K562 (cell line): Measurements from ENCODE around the gene CHPF. TPM values are rescaled to one million over a fixed set of nuclear protein-coding genes. Genes with fewer than 3 reads are reported as not detected.

Experiments used
- ATAC-seq: fragments of 200-7000 bp; cut with Tn5 transposase; 3 replicates; pipeline ENCODE4 v1.9.1; 2020; ENCODE audit warnings: moderate library complexity
- BruUV-seq: library from RNA; stranded (reverse); fragments of 400-500 nt; replicated peaks from 2 replicates; lab custom pipeline; 2021; lab: Mats Ljungman, UMichigan
- CTCF ChIA-PET: fragments of 300-600 bp; formaldehyde crosslinking; extraction: SDS; loops from one replicate; lab custom pipeline; 2021; ENCODE audit warnings: low intra/inter-chr PET ratio; lab: Yijun Ruan, JAX
- POLR2A ChIA-PET: fragments of 300-600, 350-650 bp; sonication (Branson Sonifier 250); formaldehyde crosslinking; extraction: SDS; loops from one replicate; lab custom pipeline; 2021; ENCODE audit warnings: antibody characterized with exemption, inconsistent platforms; lab: Yijun Ruan, JAX
- DNase-seq, 4 experiments: peaks; one replicate each; pipeline versions ENCODE4 v3.0.0 to v3.0.0-alpha.2; 2011 to 2018; ENCODE audit warnings: low spot score in 3 of 4, mixed read lengths in 3 of 4; ENCODE audit errors: extremely low read depth in 1 of 4
- FAIRE-seq: peaks from 2 replicates; lab custom pipeline; 2011; peaks lifted over from hg19 to GRCh38; lab: Jason Lieb, UNC
- H2AFZ ChIP-seq: 2 replicates; pipeline ENCODE4 v1.6.0; 2011; ENCODE audit warnings: low read depth, low read length, control low read depth, inconsistent platforms
- H3K27ac ChIP-seq: fragments of 200-600 bp; 3 replicates; pipeline ENCODE4 v1.8.0; 2011; ENCODE audit warnings: low read depth, mild to moderate bottlenecking, control low read depth, inconsistent platforms, low read length, moderate library complexity, mixed read lengths; ENCODE audit errors: extremely low read depth
- H3K27me3 ChIP-seq, 2 experiments: fragments of 300-600 bp in 1 of 2; 2 replicates in 1 of 2; 3 replicates in 1 of 2; pipeline versions ENCODE4 v1.6.0 to v1.8.0; 2011; ENCODE audit warnings: inconsistent platforms in 2 of 2, low read length in 2 of 2, mild to moderate bottlenecking in 1 of 2, mixed read lengths in 1 of 2, moderate library complexity in 1 of 2; ENCODE audit not compliant: control insufficient read depth in 2 of 2, insufficient read depth in 2 of 2
- H3K36me3 ChIP-seq: fragments of 300-600 bp; 3 replicates; pipeline ENCODE4 v1.8.0; 2011; ENCODE audit warnings: mild to moderate bottlenecking, low read length, inconsistent platforms; ENCODE audit not compliant: control insufficient read depth, insufficient read depth
- H3K4me1 ChIP-seq, 2 experiments: fragments of 200-600 bp in 1 of 2; replicated peaks in 1 of 2; 2 replicates in 1 of 2; 3 replicates in 1 of 2; pipeline versions ENCODE4 v1.5.1 to v1.8.0; 2011; ENCODE audit warnings: inconsistent platforms in 2 of 2, low read length in 2 of 2, mild to moderate bottlenecking in 1 of 2, mixed read lengths in 1 of 2, moderate library complexity in 1 of 2; ENCODE audit not compliant: control insufficient read depth in 2 of 2, insufficient read depth in 2 of 2
- H3K4me2 ChIP-seq: 2 replicates; pipeline ENCODE4 v1.6.1; 2011; ENCODE audit warnings: low read length, control low read depth, inconsistent platforms, mixed read lengths; ENCODE audit not compliant: insufficient read depth
- H3K4me3 ChIP-seq: fragments of 200-600 bp; sonication (generic), shearing (Covaris generic); 2 replicates; pipeline ENCODE4 v1.5.1; 2016; ENCODE audit warnings: control low read depth, inconsistent platforms
- H3K79me2 ChIP-seq: fragments of 200-600 bp; 3 replicates; pipeline ENCODE4 v1.8.0; 2011; ENCODE audit warnings: low read length, inconsistent platforms; ENCODE audit not compliant: control insufficient read depth, insufficient read depth
- H3K9ac ChIP-seq, 2 experiments: 2 replicates each; pipeline versions ENCODE4 v1.6.0 to v1.6.1; 2011; ENCODE audit warnings: low read depth in 2 of 2, low read length in 2 of 2, control low read depth in 1 of 2, inconsistent platforms in 1 of 2, mild to moderate bottlenecking in 1 of 2, mixed read lengths in 1 of 2; ENCODE audit not compliant: insufficient read depth in 1 of 2
- H3K9me1 ChIP-seq: one replicate; pipeline ENCODE4 v1.6.0; 2011; ENCODE audit warnings: inconsistent platforms, mild to moderate bottlenecking, low read length, moderate library complexity; ENCODE audit not compliant: control insufficient read depth, insufficient read depth
- H3K9me3 ChIP-seq: replicated peaks from 2 replicates; pipeline ENCODE4 v1.5.1; 2011; ENCODE audit warnings: low read depth, low read length, inconsistent platforms; ENCODE audit not compliant: control insufficient read depth, insufficient read depth
- H4K20me1 ChIP-seq: replicated peaks from 2 replicates; pipeline ENCODE4 v1.6.1; 2011; ENCODE audit warnings: low read length, inconsistent platforms, mixed read lengths; ENCODE audit not compliant: control insufficient read depth, insufficient read depth
- SLC30A9 ChIP-seq: fragments of 250-450 bp; sonication (Bioruptor Pico); IDR thresholded peaks from 2 replicates; pipeline ENCODE4 v1.8.0; 2022; ENCODE audit warnings: mild to moderate bottlenecking, moderate library complexity
- SNIP1 ChIP-seq: fragments of 450-650 bp; IDR thresholded peaks from 2 replicates; pipeline ENCODE4 v1.7.1; 2017; ENCODE audit warnings: low read depth, mild to moderate bottlenecking
- WGBS: fragments of 100-300 bp; shearing (Covaris generic); methylation state at CpG from one replicate; pipeline ENCODE4 v1.1.6; 2016; ENCODE audit warnings: low coverage, mixed read lengths; ENCODE audit not compliant: insufficient coverage; ENCODE audit errors: missing lambda C conversion rate; 5-methylcytosine and 5-hydroxymethylcytosine counted together
- in situ Hi-C: fragments of 300-500 bp; cut with MboI; formaldehyde crosslinking; loops from 4 replicates; pipeline ENCODE4 v1.15.0; 2018; ENCODE audit warnings: inconsistent platforms, mixed read lengths
- intact Hi-C: fragments of 100-400 bp; cut with micrococcal nuclease; formaldehyde crosslinking; loops from 2 replicates; pipeline ENCODE4 v1.14.2; 2022
- polyA plus RNA-seq, 8 experiments: library from polyadenylated mRNA; depleted of rRNA in 4 of 8; stranded (reverse) in 5 of 8; unstranded in 3 of 8; fragments of >200 nt; fragmentation: Nextera tagmentation in 2 of 8; fragmentation: Illumina TruSeq in 1 of 8; extraction: Ambion mirVana in 2 of 8; extraction: Trizol in 1 of 8; gene quantifications; 2 replicates each; pipeline versions ENCODE4 v1.2.1 to v1.2.3, GENCODE V29; 2011 to 2014; ENCODE audit warnings: inconsistent platforms in 1 of 8, missing spikeins in 1 of 8
- total RNA-seq, 7 experiments: library from RNA; depleted of rRNA in 6 of 7; stranded (reverse); fragments of >200 nt in 6 of 7; fragmentation: Illumina TruSeq in 2 of 7; extraction: Trizol in 2 of 7; gene quantifications; 2 replicates each; pipeline versions ENCODE4 v1.2.1 to v1.2.3, GENCODE V29; 2011 to 2021; ENCODE audit warnings: low replicate concordance in 1 of 7
- TF ChIP-seq, protein P1 (sequence below), 2 experiments: fragments of 450-650 bp in 1 of 2; sonication (generic) in 1 of 2; formaldehyde crosslinking in 1 of 2; IDR thresholded peaks; 2 replicates each; pipeline versions ENCODE4 v1.7.1 to v1.9.0; 2016 to 2022; ENCODE audit warnings: inconsistent platforms in 1 of 2, mild to moderate bottlenecking in 1 of 2, missing genetic modification reagents in 1 of 2
- TF ChIP-seq, protein P2 (sequence below): fragments of 450-650 bp; IDR thresholded peaks from 2 replicates; pipeline ENCODE4 v1.6.1; 2016

CHPF gene
- total and polyA plus RNA-seq, 9 of the 15 experiments (the other 6 are each of a cell fraction or from before 2014, with no cell fraction given): 0.15 to 57.2 (median 7.9) TPM

DNA sequence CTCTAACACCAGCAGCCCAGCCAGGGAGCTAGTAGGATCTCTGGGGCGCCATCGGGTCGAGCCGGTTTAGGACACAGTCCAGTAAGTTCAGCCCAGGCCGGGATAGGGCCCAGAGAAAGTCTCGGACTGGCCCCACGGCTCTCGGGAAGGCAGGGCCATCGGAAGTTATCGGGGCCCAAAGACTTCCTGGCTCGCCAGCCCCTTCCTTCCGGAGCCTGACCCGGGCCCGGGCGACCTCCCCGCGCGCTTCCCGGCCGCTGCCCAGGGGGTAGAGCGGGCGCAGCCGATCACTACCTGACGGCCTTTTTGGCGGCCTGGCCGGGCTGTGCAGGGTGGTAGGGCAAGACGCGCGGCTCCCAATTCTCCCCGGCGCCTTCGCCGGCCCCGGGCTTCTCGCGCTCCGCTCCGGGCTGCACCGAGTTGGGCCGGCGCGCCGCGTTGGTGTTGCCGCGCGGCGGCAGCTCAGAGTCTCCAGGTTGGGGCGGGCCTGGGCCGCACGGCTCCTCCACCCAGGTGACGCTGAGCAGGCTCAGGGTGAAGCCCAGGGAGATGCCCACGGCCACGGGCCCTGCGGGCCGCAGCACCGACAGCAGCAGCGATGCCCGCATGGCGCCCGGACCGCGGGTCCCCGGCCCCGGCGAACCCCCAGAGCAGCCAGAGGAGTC, 546 bp downstream of the CHPF start:
- Histone ChIP-seq H3K9ac (peak overlapping the region; percentile 64 to 94), H3K9me3 (no peaks in the 10 kb centered on the region), H3K4me2 (peak overlapping the region; percentile 75), H3K27me3 (no peaks in the 10 kb centered on the region), H4K20me1 (peaks cover 14% of the 10 kb centered on the region; the same call in 1 of the 2 replicates), H3K36me3 (peaks cover 32% of the 10 kb centered on the region; the same call in 2 of the 3 replicates), H3K79me2 (peaks cover 17% of the 10 kb centered on the region), H3K27ac (peak overlapping the region; percentile 74), H2AFZ (0 out of 2 replicates have a peak overlapping the region, but pooled peaks have one; percentile 54), H3K4me1 (peaks cover 0 to 61% of the 10 kb centered on the region in 2 experiments; a peak in 3 of 5 replicates), H3K4me3 (peak overlapping the region; percentile 83), H3K9me1 (no peaks in the 10 kb centered on the region)
- FAIRE-seq: no peak
- peak; percentile 23 to 55 (median 42) for DNase-seq
- in situ Hi-C loops: loop anchor here (5.0 to 10.0 kb wide), 2 partner anchors 99 to 152 kb away; no protein-coding TSS in a partner anchor
- intact Hi-C loops: loop anchor here (2.0 to 5.0 kb wide), 2 partner anchors 84 to 184 kb away; partner anchors contain the start of gene SLC4A3
- ChIA-PET POLR2A (no interaction called here), CTCF (interaction anchor here (0.7 to 3.8 kb wide), 3 partner anchors 100 to 147 kb away, joined by 3 to 80 read pairs (median 22); no protein-coding TSS in a partner anchor)
- no TSS peak for BruUV-seq
- 0% methylated on average over 20 of the region's 66 CpGs for WGBS
- ATAC-seq: peak; percentile 78
- TF ChIP-seq SLC30A9 (CRISPR knock-in tag) (no peak), SNIP1 (no peak)
- TF ChIP-seq, protein P1, sequence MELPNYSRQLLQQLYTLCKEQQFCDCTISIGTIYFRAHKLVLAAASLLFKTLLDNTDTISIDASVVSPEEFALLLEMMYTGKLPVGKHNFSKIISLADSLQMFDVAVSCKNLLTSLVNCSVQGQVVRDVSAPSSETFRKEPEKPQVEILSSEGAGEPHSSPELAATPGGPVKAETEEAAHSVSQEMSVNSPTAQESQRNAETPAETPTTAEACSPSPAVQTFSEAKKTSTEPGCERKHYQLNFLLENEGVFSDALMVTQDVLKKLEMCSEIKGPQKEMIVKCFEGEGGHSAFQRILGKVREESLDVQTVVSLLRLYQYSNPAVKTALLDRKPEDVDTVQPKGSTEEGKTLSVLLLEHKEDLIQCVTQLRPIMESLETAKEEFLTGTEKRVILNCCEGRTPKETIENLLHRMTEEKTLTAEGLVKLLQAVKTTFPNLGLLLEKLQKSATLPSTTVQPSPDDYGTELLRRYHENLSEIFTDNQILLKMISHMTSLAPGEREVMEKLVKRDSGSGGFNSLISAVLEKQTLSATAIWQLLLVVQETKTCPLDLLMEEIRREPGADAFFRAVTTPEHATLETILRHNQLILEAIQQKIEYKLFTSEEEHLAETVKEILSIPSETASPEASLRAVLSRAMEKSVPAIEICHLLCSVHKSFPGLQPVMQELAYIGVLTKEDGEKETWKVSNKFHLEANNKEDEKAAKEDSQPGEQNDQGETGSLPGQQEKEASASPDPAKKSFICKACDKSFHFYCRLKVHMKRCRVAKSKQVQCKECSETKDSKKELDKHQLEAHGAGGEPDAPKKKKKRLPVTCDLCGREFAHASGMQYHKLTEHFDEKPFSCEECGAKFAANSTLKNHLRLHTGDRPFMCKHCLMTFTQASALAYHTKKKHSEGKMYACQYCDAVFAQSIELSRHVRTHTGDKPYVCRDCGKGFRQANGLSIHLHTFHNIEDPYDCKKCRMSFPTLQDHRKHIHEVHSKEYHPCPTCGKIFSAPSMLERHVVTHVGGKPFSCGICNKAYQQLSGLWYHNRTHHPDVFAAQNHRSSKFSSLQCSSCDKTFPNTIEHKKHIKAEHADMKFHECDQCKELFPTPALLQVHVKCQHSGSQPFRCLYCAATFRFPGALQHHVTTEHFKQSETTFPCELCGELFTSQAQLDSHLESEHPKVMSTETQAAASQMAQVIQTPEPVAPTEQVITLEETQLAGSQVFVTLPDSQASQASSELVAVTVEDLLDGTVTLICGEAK (IDR thresholded peaks at IDR 0.05): peak; percentile 78
- TF ChIP-seq, protein P1 (CRISPR knock-in tag; IDR thresholded peaks at IDR 0.05): no peak
- TF ChIP-seq, protein P2, sequence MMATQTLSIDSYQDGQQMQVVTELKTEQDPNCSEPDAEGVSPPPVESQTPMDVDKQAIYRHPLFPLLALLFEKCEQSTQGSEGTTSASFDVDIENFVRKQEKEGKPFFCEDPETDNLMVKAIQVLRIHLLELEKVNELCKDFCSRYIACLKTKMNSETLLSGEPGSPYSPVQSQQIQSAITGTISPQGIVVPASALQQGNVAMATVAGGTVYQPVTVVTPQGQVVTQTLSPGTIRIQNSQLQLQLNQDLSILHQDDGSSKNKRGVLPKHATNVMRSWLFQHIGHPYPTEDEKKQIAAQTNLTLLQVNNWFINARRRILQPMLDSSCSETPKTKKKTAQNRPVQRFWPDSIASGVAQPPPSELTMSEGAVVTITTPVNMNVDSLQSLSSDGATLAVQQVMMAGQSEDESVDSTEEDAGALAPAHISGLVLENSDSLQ: no peak
